ENCODE data around the gene PARD3B.

PARD3B gene

GRCh38 chr2:205540036-205540435, 994.8 kb downstream of the PARD3B start:
- no peak for DNase-seq (ENCODE audit: low read depth in 3 of 3, low spot score in 1 of 3)

- DNase-seq (ENCODE audit: low read depth in 3 of 3, low spot score in 1 of 3): no peak
These were observed 998.1 kb downstream of the PARD3B start for GRCh38 chr2:205543262-205543843.

- no peak for DNase-seq (ENCODE audit: low read depth in 3 of 3, low spot score in 1 of 3)
These were observed 998.8 kb downstream of the PARD3B start for GRCh38 chr2:205543937-205544702.

- DNase-seq (ENCODE audit: low read depth in 3 of 3, low spot score in 1 of 3): no peak
These were observed 1000.9 kb downstream of the PARD3B start for GRCh38 chr2:205545971-205546816.

GRCh38 chr2:205555566-205556230, 1010.4 kb downstream of the PARD3B start:
- no peak for DNase-seq (ENCODE audit: low read depth in 3 of 3, low spot score in 1 of 3)

- no peak for DNase-seq (ENCODE audit: low read depth in 3 of 3, low spot score in 1 of 3)
These were observed 1011.1 kb downstream of the PARD3B start for GRCh38 chr2:205556357-205556756.

GRCh38 chr2:205556841-205557539, 1011.7 kb downstream of the PARD3B start:
- no peak for DNase-seq (ENCODE audit: low read depth in 3 of 3, low spot score in 1 of 3)

- DNase-seq (ENCODE audit: low read depth in 3 of 3, low spot score in 1 of 3): no peak
These were observed 1012.6 kb downstream of the PARD3B start for GRCh38 chr2:205557873-205558272.

GRCh38 chr2:205561441-205561840, 1016.2 kb downstream of the PARD3B start:
- no peak for DNase-seq (ENCODE audit: low read depth in 3 of 3, low spot score in 1 of 3)

GRCh38 chr2:205563646-205564045, 1018.4 kb downstream of the PARD3B start:
- no peak for DNase-seq (ENCODE audit: low read depth in 3 of 3, low spot score in 1 of 3)

- DNase-seq (ENCODE audit: low read depth in 3 of 3, low spot score in 1 of 3): no peak
These were observed 1019.3 kb downstream of the PARD3B start for GRCh38 chr2:205564346-205565141.

- no peak for DNase-seq (ENCODE audit: low read depth in 3 of 3, low spot score in 1 of 3)
These were observed 1019.9 kb downstream of the PARD3B start for GRCh38 chr2:205565142-205565522.

GRCh38 chr2:205566606-205567168, 1021.4 kb downstream of the PARD3B start:
- no peak for DNase-seq (ENCODE audit: low read depth in 3 of 3, low spot score in 1 of 3)

GRCh38 chr2:205568620-205569019, 1023.3 kb downstream of the PARD3B start:
- DNase-seq (ENCODE audit: low read depth in 3 of 3, low spot score in 1 of 3): no peak

GRCh38 chr2:205570648-205571047, 1025.4 kb downstream of the PARD3B start:
- DNase-seq (ENCODE audit: low read depth in 3 of 3, low spot score in 1 of 3): no peak

- no peak for DNase-seq (ENCODE audit: low read depth in 3 of 3, low spot score in 1 of 3)
These were observed 1026.2 kb downstream of the PARD3B start for GRCh38 chr2:205571360-205571959.

- DNase-seq (ENCODE audit: low read depth in 3 of 3, low spot score in 1 of 3): no peak
These were observed 1028.7 kb downstream of the PARD3B start for GRCh38 chr2:205574001-205574400.

GRCh38 chr2:205579335-205579734, 1034.1 kb downstream of the PARD3B start:
- no peak for DNase-seq (ENCODE audit: low read depth in 3 of 3, low spot score in 1 of 3)
